ENCODE measurements around the gene MON1A. TPM values are rescaled to one million over a fixed set of nuclear protein-coding genes. Genes with fewer than 3 reads are reported as not detected.

Gene MON1A
- total and polyA plus RNA-seq, 2 of the 8 experiments (the other 6 are each of a cell fraction or from before 2014, with no cell fraction given), result 10.3 to 14.1 TPM

DNA sequence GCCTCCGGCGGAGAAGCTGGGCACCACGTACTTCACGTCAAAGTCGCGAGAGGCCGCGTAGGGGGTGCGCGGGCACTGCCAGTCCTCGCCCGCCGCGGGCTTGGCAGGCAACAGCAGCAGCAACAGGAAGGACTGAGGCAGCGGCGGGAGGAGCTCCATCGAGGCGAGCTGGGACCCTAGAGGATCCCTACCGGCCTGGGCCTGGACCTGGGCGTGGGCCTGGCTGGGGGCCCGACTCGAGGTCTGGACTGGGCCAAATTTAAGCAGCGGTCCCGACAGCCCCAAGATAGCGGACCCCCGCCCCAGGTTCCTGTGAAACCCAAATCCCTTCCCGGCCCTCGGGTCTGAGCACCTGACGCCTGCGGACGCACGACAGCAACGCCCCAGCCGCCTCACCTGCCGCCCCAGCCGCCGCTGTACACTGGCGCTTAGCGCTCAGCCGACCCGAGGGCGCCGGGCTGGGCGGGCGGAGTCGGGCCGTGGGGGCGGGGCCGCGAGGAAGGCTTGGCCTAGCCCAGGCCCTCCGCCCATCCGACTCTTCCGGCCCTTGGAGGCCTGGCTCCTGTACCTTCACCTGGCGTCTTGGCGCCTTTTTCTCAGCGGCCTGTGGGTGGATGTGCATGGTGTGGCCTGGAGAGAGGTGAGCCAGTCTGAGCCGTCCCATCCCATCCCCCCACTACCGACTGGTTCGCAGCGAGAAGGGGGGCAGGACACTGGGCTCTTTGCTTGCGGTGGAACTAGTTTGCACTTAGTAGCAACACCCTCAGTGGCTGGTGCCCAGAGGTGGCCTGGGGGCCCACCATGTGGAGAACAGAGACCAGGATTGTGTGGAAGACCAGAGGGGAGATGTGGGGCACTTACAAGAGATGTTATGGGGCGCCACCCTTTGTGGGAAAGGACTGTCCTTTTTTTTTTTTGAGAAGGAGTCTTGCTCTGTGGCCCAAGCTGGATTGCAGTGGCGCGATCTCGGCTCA, 25.9 kb downstream of the MON1A start, which contains the start of gene MST1R (continued):
- no peak for TF ChIP-seq PHF8 (conservative IDR thresholded peaks at IDR 0.05; ENCODE audit: low read depth, low read length)
- TF ChIP-seq, protein P1, sequence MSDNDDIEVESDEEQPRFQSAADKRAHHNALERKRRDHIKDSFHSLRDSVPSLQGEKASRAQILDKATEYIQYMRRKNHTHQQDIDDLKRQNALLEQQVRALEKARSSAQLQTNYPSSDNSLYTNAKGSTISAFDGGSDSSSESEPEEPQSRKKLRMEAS (IDR thresholded peaks at IDR 0.05), result peak; percentile 93
- peak in 1 of 3 experiments; percentile 2; a peak in 1 of 4 replicates for TF ChIP-seq CTCF (IDR thresholded peaks at IDR 0.05; ENCODE audit: control extremely low read depth in 1 of 3, insufficient read depth in 1 of 3, low read depth in 1 of 3, low read length in 3 of 3)
- no peak for TF ChIP-seq BRCA1 (IDR thresholded peaks at IDR 0.05; ENCODE audit: low read depth, low read length)
- TF ChIP-seq SUZ12 (IDR thresholded peaks at IDR 0.05; ENCODE audit: low read length), result no peak
- TF ChIP-seq TCF12 (IDR thresholded peaks at IDR 0.05; ENCODE audit: low read depth, low read length), result 0 out of 2 replicates have a peak, but pooled peaks have one; percentile 4
- TF ChIP-seq TEAD4 (IDR thresholded peaks at IDR 0.05; ENCODE audit: low read depth, low read length), result no peak
- peak; percentile 7 to 31; a peak in 2 of 4 replicates for TF ChIP-seq RAD21 (IDR thresholded peaks at IDR 0.05 in 1 of 2, conservative IDR thresholded peaks at IDR 0.05 in 1 of 2; ENCODE audit: low read depth in 2 of 2, low read length in 2 of 2)
- peak; percentile 28; the same call in 1 of the 2 replicates for TF ChIP-seq CREB1 (IDR thresholded peaks at IDR 0.05)
- TF ChIP-seq, protein P2, sequence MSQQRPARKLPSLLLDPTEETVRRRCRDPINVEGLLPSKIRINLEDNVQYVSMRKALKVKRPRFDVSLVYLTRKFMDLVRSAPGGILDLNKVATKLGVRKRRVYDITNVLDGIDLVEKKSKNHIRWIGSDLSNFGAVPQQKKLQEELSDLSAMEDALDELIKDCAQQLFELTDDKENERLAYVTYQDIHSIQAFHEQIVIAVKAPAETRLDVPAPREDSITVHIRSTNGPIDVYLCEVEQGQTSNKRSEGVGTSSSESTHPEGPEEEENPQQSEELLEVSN (IDR thresholded peaks at IDR 0.05), result peak; percentile 94
- TF ChIP-seq CHD2 (IDR thresholded peaks at IDR 0.05; ENCODE audit: low read length), result peak; percentile 68
- peak; percentile 72; the same call in 1 of the 2 replicates for TF ChIP-seq SP4 (IDR thresholded peaks at IDR 0.05; ENCODE audit: low read length)
- TF ChIP-seq RBBP5 (IDR thresholded peaks at IDR 0.05; ENCODE audit: borderline replicate concordance, low read depth, low read length), result peak; percentile 81; the same call in 1 of the 2 replicates
- TF ChIP-seq ASH2L (IDR thresholded peaks at IDR 0.05; ENCODE audit: low read length), result peak; percentile 53
- 0 out of 4 replicates have a peak, but pooled peaks of 1 of the 2 experiments have one; percentile 35 for TF ChIP-seq SIN3A (conservative IDR thresholded peaks at IDR 0.05 in 1 of 2, IDR thresholded peaks at IDR 0.05 in 1 of 2; ENCODE audit: low read depth in 1 of 2, low read length in 2 of 2)
- TF ChIP-seq, protein P3, sequence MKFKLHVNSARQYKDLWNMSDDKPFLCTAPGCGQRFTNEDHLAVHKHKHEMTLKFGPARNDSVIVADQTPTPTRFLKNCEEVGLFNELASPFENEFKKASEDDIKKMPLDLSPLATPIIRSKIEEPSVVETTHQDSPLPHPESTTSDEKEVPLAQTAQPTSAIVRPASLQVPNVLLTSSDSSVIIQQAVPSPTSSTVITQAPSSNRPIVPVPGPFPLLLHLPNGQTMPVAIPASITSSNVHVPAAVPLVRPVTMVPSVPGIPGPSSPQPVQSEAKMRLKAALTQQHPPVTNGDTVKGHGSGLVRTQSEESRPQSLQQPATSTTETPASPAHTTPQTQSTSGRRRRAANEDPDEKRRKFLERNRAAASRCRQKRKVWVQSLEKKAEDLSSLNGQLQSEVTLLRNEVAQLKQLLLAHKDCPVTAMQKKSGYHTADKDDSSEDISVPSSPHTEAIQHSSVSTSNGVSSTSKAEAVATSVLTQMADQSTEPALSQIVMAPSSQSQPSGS (IDR thresholded peaks at IDR 0.05; ENCODE audit: low read length), result 0 out of 2 replicates have a peak, but pooled peaks have one; percentile 44
